ENCODE results near the gene BACE2. TPM values are rescaled to one million over a fixed set of nuclear protein-coding genes. Genes with fewer than 3 reads are reported as not detected.
"Not testable (repeated sequence)": the region's sequence is repeated elsewhere in the genome, so short reads cannot be mapped to it uniquely, and the experiment has no call there.

BACE2 gene
- total RNA-seq, 1 experiment from 2014 or later: 131 TPM

- not testable (repeated sequence) for DNase-seq (ENCODE audit: extremely low read depth, low read depth)
These were observed 88.3 kb downstream of the BACE2 start for GRCh38 chr21:41256231-41256630.

DNA sequence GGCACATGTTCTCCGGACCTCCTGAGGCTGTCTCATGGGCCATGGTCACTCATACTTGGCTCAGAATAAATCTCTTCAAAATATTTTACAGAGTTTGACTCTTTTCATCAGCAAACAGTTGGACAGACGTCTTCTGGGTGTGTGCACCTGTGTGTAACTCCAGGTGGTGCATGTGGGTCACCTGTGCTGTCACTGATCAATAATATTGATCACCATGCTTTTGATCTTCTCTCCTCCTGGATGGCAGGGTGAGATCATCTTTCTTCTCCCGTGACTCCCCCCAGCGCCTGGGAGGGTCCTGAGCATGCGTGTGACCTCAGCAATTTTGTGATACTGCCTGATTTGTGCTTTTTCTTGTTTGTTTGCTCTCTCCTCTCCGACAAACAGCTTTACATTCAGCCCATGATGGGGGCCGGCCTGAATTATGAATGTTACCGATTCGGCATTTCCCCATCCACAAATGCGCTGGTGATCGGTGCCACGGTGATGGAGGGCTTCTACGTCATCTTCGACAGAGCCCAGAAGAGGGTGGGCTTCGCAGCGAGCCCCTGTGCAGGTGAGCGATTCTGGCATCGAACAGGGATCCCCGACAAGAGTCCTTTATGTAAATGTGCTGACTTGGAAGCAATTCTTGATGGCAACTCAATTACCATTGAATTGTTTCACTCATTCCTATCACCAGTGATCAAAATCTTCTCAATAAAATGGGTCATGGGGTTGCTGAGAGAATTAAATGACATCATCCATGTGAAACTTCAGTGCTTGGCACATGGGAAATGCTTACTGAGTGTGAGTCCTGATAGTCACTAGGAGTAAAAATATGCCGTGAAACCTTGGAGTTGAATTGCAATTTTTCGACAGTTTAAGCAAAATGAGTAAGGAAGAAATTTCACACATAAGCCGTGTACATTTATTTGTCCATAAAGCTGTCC, 89.1 kb downstream of the BACE2 start:
- DNase-seq (ENCODE audit: extremely low read depth, low read depth): no peak

GRCh38 chr21:41258617-41259016, 90.7 kb downstream of the BACE2 start:
- DNase-seq (ENCODE audit: extremely low read depth, low read depth): no peak

DNA sequence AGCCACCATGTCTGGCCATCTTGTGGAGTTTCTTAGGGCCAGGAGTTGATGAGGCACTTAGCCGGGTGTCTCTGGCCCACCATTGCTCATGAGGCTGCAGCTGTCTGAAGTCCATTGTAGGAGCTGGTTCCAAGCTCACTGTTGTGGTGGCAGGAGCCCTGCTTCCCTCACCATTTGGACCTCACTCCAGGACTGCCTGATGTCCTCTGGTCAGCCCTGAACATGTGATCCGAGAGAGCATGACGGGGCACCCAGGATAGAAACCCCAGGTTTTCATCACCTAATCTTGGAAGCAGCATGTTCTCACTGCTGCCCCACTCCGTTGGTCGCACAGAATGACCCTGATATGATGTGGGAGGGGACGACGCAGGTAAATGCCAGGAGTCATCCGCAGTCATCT, 92.5 kb downstream of the BACE2 start:
- no peak for DNase-seq (ENCODE audit: extremely low read depth, low read depth)

DNA sequence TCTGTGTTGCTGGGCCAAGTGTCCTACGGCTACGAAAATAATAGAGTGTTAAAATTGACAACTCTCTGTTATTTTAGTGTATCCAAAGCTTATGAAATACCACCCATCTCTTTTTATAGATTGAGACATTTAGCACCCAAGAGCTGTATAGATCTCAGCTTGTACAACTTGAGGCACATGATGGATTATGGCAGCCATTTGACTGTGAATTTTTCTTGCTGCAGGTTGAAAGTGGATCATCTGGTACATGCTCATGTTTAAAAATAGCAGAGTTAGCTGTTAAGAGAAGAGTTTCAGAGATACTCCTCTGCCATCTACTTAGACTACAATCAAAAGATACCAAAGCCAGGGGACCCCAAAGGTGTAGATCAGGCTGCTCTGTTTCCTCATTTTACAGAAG, 99.4 kb downstream of the BACE2 start:
- no peak for DNase-seq (ENCODE audit: extremely low read depth, low read depth)

GRCh38 chr21:41269535-41269934, 101.6 kb downstream of the BACE2 start:
- DNase-seq (ENCODE audit: extremely low read depth, low read depth): no peak

GRCh38 chr21:41277196-41277595, 109.2 kb downstream of the BACE2 start:
- DNase-seq (ENCODE audit: extremely low read depth, low read depth): no peak

DNA sequence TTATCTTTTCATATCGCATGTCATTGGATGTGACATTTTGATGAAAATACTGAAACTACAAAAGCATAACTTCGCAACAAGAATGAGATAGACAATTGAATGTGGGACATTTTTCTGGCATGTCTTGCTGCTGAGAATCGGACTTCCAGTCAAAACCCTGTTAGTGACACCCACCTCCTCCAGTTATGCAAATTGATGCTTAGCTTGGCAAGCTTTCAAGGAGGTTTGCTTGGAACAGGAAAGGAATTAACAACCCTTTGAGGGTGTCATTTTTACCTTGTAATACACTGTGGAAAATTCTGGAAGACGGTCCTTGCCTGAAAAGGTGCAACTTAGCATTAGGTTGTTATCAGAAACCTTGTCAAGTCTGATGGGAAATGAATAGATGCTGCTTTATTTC, 109.9 kb downstream of the BACE2 start:
- DNase-seq (ENCODE audit: extremely low read depth, low read depth): no peak

GRCh38 chr21:41280115-41280919, 112.4 kb downstream of the BACE2 start:
- no peak for DNase-seq (ENCODE audit: extremely low read depth, low read depth)

GRCh38 chr21:41282412-41282811, 114.5 kb downstream of the BACE2 start:
- DNase-seq (ENCODE audit: extremely low read depth, low read depth): no peak

GRCh38 chr21:41283211-41283818, 115.4 kb downstream of the BACE2 start:
- peak; percentile 75 for DNase-seq (ENCODE audit: extremely low read depth, low read depth)

DNA sequence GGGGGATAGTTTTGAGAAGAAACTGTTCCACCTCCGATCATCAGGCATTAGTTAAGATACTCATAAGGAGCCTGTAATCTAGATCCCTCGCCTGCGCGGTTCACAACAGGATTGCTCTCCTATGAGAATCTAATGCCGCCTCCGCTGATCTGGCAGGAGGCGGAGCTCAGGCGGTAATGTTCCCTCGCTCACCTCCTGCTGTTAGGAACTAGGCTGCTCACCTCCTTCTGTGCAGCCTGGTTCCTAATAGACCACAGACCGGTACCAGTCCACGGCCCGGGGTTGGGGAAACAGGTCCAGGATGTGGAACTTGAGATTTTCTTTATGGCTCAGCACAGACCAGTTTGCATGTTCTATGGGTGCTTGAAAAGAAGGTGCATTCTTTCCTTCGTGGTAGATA, 121.5 kb downstream of the BACE2 start:
- DNase-seq (ENCODE audit: extremely low read depth, low read depth): no peak

GRCh38 chr21:41290106-41290799, 122.3 kb downstream of the BACE2 start:
- DNase-seq (ENCODE audit: extremely low read depth, low read depth): no peak

GRCh38 chr21:41294548-41295231, 126.7 kb downstream of the BACE2 start:
- no peak for DNase-seq (ENCODE audit: extremely low read depth, low read depth)

DNA sequence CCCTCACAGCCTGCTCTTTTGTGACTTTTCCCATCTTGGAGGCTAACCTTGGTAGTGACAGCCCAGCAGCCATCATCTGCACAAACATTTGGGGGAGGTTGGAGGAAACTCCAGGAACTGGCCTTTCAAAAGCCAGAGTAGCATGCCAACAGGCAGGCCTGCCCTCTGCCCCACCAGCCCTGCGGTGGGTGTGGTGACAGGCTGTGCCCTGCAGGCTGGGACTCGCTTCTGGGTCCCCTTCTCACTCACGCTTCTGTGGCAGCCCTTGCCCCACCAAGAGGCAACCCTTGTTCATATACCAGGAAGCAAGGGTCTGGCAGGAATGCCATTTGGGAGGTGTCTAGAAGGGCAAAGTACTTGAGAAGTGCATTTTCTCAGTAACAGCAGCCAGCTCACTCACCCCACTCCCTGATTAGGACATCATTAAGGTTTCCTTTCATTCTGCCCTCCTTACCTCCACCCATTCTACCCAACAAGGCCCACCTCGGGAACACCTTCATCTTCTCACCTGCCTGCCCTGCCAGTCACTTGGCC, 127.8 kb downstream of the BACE2 start:
- DNase-seq (ENCODE audit: extremely low read depth, low read depth): no peak

DNA sequence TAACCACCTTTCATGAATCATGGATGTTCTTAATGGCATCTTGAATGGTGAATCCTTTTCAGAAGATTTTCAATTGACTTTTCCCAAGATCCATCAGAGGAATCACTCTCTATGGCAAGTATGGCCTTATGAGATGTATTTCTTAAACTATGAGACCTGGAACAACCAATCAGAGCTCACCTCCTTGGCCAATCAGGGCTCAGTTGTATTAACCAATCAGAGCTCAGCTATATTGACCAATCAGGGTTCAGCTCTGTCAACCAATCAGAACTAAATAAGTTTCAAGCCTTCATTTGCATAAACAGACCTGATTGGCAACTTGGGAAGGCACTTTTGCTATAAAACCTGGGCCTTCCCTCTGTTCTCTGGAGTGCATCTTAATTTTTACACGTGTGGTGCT, 135.0 kb downstream of the BACE2 start:
- no peak for DNase-seq (ENCODE audit: extremely low read depth, low read depth)

DNA sequence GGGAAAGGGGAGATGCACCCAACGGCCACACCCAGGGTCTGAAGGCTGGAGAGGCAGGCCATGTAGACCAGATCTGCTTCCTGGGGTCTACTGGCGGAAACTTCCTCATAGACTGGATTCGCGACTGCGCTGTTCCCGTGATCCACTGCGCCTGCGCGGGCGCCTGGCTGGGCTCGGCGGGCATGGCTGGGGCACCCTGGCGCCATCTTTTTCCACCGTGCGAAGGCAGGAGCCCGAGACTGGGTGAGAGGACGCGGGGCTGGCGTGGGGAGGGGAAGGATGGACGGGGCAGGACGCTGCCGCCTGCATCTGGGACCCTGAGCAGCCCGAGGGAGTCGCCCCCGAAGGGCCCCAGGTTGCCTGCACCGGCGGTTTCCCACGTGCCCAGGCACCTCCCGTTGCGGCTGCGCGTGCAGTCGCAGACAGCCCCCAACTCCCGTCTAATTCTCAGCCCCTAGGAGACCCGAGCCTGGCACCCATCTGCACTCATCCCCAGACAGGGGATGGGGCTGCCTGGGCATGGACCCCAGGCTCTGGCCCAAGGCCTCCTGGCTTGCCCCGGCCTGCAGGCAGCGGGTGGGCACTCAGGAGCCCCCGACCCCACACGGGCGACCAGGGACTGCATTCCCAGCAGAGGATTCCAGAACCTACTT, 136.2 kb downstream of the BACE2 start:
- no peak for DNase-seq (ENCODE audit: extremely low read depth, low read depth)

DNA sequence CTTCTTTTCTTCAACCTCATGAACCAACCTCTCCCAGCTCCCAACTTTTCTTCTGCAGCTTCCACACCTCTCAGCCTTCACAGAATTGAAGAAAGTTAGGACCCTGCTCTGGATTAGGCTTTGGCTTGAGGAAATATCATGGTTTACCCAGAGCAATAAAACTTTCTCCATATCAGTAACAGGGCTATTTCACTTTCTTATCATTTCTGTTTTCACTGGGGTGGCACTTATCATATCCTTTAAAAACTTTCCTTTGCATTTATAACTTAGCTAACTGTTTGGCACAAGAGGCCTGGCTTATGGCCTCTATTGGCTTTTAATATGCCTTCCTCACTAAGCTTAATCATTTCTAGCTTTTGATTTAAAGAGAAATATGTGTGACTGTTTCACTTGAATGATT, 139.3 kb downstream of the BACE2 start:
- no peak for DNase-seq (ENCODE audit: extremely low read depth, low read depth)

All from NCI-H460 (cell line).